Glomerular endothelial cell (primary cell): ENCODE data around the gene AFF3. TPM values are rescaled to one million over a fixed set of nuclear protein-coding genes. Genes with fewer than 3 reads are reported as not detected.

Experiments
- DNase-seq: peaks from one replicate; pipeline ENCODE4 v3.0.0-alpha.2; 2011; ENCODE audit warnings: low read depth, low spot score; ENCODE audit errors: extremely low read depth
- total RNA-seq: library from RNA; depleted of rRNA; stranded (reverse); fragments of >200 nt; gene quantifications from 2 replicates; pipeline ENCODE4 v1.2.3, GENCODE V29; 2015

Gene AFF3
- total RNA-seq, 1 donor from 2014 or later, result 4.6 TPM

- DNase-seq, result no peak
Measured at GRCh38 chr2:99864561-99865553, 277.5 kb downstream of the AFF3 start.

- DNase-seq, result no peak
Measured at GRCh38 chr2:99863903-99864270, 278.5 kb downstream of the AFF3 start.

GRCh38 chr2:99863236-99863902 is 279.0 kb downstream of the AFF3 start:
- DNase-seq, result no peak

GRCh38 chr2:99862566-99862965 is 279.8 kb downstream of the AFF3 start:
- no peak for DNase-seq

GRCh38 chr2:99861376-99861760 is 281.0 kb downstream of the AFF3 start:
- DNase-seq, result no peak

GRCh38 chr2:99860720-99861375 is 281.5 kb downstream of the AFF3 start:
- no peak for DNase-seq

- no peak for DNase-seq
Measured at GRCh38 chr2:99858951-99859596, 283.3 kb downstream of the AFF3 start.

- DNase-seq, result no peak
Measured at GRCh38 chr2:99857867-99858444, 284.4 kb downstream of the AFF3 start.

GRCh38 chr2:99857372-99857771 is 285.0 kb downstream of the AFF3 start:
- no peak for DNase-seq

- no peak for DNase-seq
Measured at GRCh38 chr2:99856119-99856518, 286.3 kb downstream of the AFF3 start.

GRCh38 chr2:99854236-99854852 is 288.0 kb downstream of the AFF3 start:
- DNase-seq, result no peak

- no peak for DNase-seq
Measured at GRCh38 chr2:99852956-99853355, 289.4 kb downstream of the AFF3 start.

- no peak for DNase-seq
Measured at GRCh38 chr2:99852376-99852934, 289.9 kb downstream of the AFF3 start.

- DNase-seq, result no peak
Measured at GRCh38 chr2:99851811-99852210, 290.6 kb downstream of the AFF3 start.

GRCh38 chr2:99851089-99851488 is 291.3 kb downstream of the AFF3 start:
- no peak for DNase-seq

- no peak for DNase-seq
Measured at GRCh38 chr2:99850084-99850710, 292.2 kb downstream of the AFF3 start.

- DNase-seq, result no peak
Measured at GRCh38 chr2:99846462-99847107, 295.8 kb downstream of the AFF3 start.

GRCh38 chr2:99845296-99845695 is 297.1 kb downstream of the AFF3 start:
- DNase-seq, result no peak

- no peak for DNase-seq
Measured at GRCh38 chr2:99842451-99842850, 299.9 kb downstream of the AFF3 start.
